ENCODE measurements around the gene ZSCAN4.
A peak's percentile ranks its signal among the peaks of the same experiment; 100 is the strongest.

The ZSCAN4 gene

DNA sequence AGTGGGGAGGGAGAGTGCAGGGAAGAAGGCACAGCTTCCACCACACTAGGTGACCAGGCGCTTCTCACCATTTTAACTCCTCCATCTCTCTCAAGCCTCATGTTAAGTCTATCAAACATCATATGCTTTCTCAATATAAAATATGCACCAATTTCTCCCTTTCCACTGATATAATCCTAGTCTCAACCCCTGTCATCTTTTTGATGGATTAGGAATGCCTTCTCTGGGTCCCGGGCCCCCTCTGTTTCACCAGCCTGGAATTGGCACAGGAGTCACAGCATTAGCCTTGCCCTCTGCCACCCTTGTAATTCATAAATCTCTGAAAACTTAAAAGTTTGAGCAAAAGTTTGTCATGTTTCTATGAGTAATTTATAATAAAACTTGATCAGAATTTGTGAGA, at the start of gene ZSCAN4:
Gene ZSCAN4, plus strand, starts transcription at position 301 of the 400 bp plus-strand sequence. CDS start 7,211 bp downstream, outside the sequence.
- DNase-seq (ENCODE audit: low read depth in 3 of 3): no peak

- no peak for DNase-seq (ENCODE audit: low read depth in 3 of 3)
Measured at GRCh38 chr19:57620673-57621348, 47.9 kb upstream of the ZSCAN4 start.

DNA sequence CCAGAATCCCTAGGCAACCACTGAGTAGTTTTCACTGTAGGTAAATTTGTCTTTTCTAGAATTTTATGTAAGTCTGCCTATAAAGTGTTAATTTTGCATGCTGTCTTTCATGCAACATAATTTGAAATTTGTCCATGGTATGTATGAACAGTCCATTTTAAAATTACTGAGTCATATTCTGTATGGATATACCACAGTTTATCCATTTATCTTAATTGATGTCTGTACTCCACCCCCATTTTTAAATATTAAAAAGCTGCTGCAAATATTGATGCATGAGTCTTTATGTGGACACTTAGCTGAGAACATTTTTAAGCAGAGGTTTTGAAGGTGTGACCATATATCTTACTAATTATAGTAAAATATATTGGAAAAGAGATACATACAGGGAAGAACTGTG, 45.6 kb upstream of the ZSCAN4 start:
- no peak for DNase-seq (ENCODE audit: low read depth in 3 of 3)

DNA sequence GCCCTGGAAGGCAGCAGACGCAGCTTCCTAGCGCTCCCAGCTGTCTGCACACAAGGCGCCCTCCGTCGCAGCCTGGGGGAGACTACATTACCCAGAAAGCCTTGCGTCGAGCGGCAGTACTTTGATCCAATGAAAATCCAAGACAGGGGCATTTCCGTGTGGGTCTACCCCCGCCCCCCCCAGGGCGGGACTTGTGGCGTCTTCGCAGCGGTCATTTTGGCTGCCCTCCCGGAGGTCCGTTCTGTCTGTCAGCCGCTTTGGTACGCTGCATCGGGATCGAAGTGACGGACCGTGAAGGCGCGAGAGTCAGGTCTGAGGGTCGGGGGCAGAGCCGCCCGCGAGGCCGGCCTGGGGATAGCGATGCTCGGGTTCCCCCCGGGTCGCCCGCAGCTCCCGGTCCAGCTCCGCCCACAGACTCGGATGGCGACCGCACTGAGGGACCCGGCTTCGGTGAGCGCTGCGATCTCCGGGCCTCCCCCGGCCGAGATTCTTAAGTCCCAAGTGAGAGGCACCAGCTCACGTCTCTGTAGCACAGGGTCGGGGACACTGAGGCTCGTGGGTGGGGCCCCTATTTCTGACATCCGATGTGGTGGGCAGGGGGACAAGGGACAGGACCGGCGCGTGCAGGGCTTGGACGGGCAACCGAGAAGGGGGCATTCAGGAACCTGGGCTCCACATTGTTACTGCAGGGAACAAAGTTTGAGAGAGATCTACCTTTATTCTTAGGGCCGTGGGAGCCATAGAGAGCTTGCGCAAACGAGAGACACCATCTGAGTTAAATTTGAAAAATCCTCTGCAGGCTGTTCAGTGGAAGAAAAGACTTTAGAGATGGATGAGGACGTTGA, 35.5 kb upstream of the ZSCAN4 start, which contains the start of gene ZNF211:
Gene ZNF211, plus strand, starts transcription at position 182 of the 845 bp plus-strand sequence. Its CDS starts 179 bp downstream, at position 361.
- DNase-seq (ENCODE audit: low read depth in 3 of 3): peak; percentile 71 to 83 (median 80)

DNA sequence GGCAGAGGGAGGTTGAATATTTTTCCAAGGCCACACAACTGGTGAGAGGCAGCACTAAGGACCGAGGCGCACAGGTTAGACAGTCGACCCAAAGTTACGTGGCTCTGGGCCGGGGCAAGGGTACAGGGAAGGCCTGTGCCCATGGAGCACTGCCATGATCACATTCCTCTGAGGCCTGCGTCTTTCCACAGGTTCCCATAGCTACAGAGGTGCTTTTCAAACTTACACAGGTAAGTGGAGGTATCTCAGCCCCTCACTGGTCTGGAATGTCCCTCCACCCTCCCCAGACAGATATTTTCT, 35.0 kb upstream of the ZSCAN4 start:
- DNase-seq (ENCODE audit: low read depth in 3 of 3): no peak

DNA sequence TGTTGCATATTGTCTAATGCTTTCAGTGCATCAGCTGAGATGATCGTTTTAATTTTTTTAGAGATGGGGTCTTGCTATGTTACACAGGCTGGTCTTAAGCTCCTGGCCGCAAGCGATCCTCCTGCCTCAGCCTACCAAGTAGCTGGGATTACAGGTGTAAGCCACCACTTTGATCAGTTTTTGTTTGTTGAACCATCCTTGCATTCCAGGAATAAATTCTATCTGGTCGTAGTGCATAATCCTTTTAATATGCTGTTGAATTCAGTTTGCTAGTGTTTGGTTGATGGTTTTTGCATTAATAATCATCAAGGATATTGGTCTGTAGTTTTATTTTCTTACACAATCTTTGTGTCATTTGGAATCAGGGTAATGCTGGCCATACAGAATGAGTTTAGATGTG, 31.4 kb upstream of the ZSCAN4 start:
- no peak for DNase-seq (ENCODE audit: low read depth in 3 of 3)

GRCh38 chr19:57641715-57642234, 27.0 kb upstream of the ZSCAN4 start:
- DNase-seq (ENCODE audit: low read depth in 3 of 3): no peak

GRCh38 chr19:57642396-57643046, 26.2 kb upstream of the ZSCAN4 start:
- no peak for DNase-seq (ENCODE audit: low read depth in 3 of 3)

- no peak for DNase-seq (ENCODE audit: low read depth in 3 of 3)
Measured at GRCh38 chr19:57643734-57644133, 25.0 kb upstream of the ZSCAN4 start.

GRCh38 chr19:57648331-57649003, 20.3 kb upstream of the ZSCAN4 start:
- no peak for DNase-seq (ENCODE audit: low read depth in 3 of 3)

DNA sequence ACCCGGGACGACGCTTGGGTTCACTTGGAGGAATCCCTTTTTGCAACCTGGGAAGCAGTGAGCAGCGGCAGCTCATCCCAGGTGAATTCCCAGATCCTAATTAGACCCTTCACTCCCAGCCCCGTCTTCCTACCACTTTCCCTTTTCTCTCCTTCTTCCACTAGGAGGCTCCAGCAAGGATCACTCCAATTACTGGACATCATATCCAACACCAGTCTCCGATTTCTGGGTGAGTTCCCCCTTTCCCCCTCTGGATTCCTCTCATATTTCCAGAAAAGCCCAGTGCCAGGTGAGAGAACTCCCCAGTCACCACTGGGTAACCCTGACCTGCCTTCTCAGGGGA, 17.1 kb upstream of the ZSCAN4 start:
- no peak for DNase-seq (ENCODE audit: low read depth in 3 of 3)

GRCh38 chr19:57653689-57654088, 15.0 kb upstream of the ZSCAN4 start:
- no peak for DNase-seq (ENCODE audit: low read depth in 3 of 3)

- DNase-seq (ENCODE audit: low read depth in 3 of 3): no peak
Measured at GRCh38 chr19:57655443-57655842, 13.3 kb upstream of the ZSCAN4 start.

DNA sequence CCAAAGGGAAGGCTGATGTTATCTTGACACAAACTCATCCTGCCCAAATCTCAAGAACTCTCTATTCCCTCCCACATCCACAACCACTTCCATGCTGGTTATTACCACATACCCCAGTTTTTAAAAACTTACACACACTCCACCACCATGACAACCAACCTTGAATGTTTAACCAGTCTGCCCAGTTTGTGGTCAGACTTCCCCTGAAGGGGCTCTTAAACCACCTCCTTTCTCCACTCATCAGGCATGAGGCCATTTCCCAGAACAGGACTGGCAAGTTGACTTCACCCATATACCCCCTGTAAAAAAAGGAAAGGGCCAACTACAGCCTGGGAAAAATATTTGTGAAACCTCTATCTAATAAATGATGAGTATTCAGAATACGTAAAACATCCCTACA, 12.4 kb upstream of the ZSCAN4 start:
- DNase-seq (ENCODE audit: low read depth in 3 of 3): no peak

DNA sequence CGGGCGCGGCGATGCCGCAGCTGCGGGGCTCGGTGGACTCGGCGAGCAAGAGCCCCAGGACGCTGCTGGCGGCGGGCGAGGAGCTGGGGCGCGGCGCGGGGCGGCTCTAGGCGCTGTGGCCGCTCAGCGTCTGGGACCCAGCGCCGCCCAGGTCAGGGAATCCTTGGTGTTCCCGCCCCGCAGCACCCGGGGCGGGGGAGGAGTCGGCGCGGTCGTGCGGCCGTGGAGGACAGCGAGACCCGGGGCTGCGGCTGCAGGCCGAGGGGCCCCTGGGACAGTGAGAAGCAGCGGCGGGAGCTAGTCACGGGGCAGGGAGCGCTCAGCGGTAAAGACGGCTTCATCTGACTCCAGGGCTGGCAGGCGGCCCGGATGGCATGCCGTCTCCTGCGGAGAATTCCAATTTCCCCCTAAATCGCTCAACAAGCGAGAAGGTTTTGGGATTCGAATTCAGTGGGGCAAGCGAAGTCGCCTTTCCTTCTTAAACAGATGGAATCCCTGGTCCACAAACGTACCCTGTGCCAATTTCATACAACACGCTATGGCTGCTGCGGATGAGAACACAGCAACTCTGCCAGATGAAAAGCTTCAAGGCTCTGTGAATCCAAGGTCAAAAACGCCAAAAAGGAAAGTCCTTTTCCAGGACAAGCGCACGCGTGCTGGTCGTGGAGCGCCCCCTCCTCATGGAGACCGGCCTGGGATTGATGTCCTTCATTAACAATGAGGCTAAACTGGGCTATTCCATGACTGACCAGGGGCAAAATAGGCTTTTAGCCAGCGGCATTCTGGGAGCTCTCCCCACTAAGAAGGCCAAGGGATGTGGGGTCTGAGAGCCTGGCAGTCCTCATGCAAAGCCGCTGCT, 4.2 kb upstream of the ZSCAN4 start:
- peak in 1 of 3 experiments; percentile 2 for DNase-seq (ENCODE audit: low read depth in 3 of 3)

GRCh38 chr19:57665261-57665806, 3.4 kb upstream of the ZSCAN4 start:
- DNase-seq (ENCODE audit: low read depth in 3 of 3): no peak

- no peak for DNase-seq (ENCODE audit: low read depth in 3 of 3)
Measured at GRCh38 chr19:57667228-57667627, 1.5 kb upstream of the ZSCAN4 start.

- DNase-seq (ENCODE audit: low read depth in 3 of 3): no peak
Measured at GRCh38 chr19:57671124-57671895, 2.6 kb downstream of the ZSCAN4 start.

DNA sequence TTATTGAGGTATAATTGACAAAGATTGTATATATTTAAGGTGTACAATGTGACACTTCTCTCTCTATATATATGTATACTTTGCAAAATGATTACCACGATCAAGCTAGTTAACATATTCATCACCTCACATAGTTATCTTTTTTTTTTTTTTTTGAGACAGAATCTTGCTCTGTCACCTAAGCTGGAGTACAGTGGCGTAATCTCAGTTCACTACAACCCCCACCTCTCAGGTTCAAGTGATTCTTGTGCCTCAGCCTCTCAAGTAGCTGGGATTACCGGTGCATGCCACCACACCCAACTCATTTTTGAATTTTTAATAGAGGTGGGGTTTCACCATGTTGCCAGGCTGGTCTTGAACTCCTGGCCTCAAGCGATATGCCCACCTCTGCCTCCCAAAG, 3.7 kb downstream of the ZSCAN4 start:
- no peak for DNase-seq (ENCODE audit: low read depth in 3 of 3)

GRCh38 chr19:57675881-57676280, 7.1 kb downstream of the ZSCAN4 start:
- DNase-seq (ENCODE audit: low read depth in 3 of 3): no peak

Data from stimulated activated CD4-positive, alpha-beta T cell treated with anti-CD3 and anti-CD28 coated beads, TNF-alpha, amount 100 ng/mL, for 24 hours (primary cell).